Activated CD8-positive, alpha-beta T cell treated with anti-CD3 and anti-CD28 coated beads, Interleukin-2, amount 10 ng/mL, durations not matched to agents 7 days and 5 days (primary cell): Measurements from ENCODE around the gene ELAVL2. TPM values are rescaled to one million over a fixed set of nuclear protein-coding genes. Genes with fewer than 3 reads are reported as not detected.

Experiments used
- ATAC-seq: fragments of 150-1000 bp; cut with Tn5 transposase; one replicate; pipeline ENCODE4 v1.10.0; 2021; ENCODE audit warnings: moderate library complexity
- CTCF ChIA-PET: fragments of 350-600 bp; sonication (Branson Sonifier 250); formaldehyde crosslinking; loops from one replicate; lab custom pipeline; 2021; ENCODE audit warnings: antibody characterized with exemption; lab: Charles Lee
- POLR2A ChIA-PET: fragments of 350-600 bp; sonication (Branson Sonifier 250); formaldehyde crosslinking; loops from one replicate; lab custom pipeline; 2021; ENCODE audit warnings: antibody characterized with exemption; lab: Charles Lee
- DNase-seq: peaks from one replicate; pipeline ENCODE4 v3.0.0-alpha.2; 2020
- H3K27ac Mint-ChIP-seq: one replicate; pipeline ENCODE4 v1.8.0; 2021; ENCODE audit warnings: mild to moderate bottlenecking, mixed read lengths
- H3K27me3 Mint-ChIP-seq: one replicate; pipeline ENCODE4 v1.8.0; 2021; ENCODE audit warnings: low read depth, mixed read lengths
- H3K36me3 Mint-ChIP-seq: one replicate; pipeline ENCODE4 v1.8.0; 2021; ENCODE audit warnings: low read depth, mixed read lengths
- H3K4me1 Mint-ChIP-seq: one replicate; pipeline ENCODE4 v1.8.0; 2021; ENCODE audit warnings: low read depth, mixed read lengths
- H3K4me3 Mint-ChIP-seq: one replicate; pipeline ENCODE4 v1.8.0; 2021; ENCODE audit warnings: mild to moderate bottlenecking, mixed read lengths
- H3K9me3 Mint-ChIP-seq: one replicate; pipeline ENCODE4 v1.8.0; 2022; ENCODE audit warnings: mixed read lengths; ENCODE audit not compliant: insufficient read depth
- total RNA-seq, 2 experiments: library from RNA; stranded (reverse); gene quantifications; one replicate each; pipeline ENCODE4 v1.2.3, GENCODE V29; 2021

Gene ELAVL2
- total RNA-seq, 2 experiments from 2014 or later = not detected

GRCh38 chr9:23693374-23693773 is 132.7 kb downstream of the ELAVL2 start:
- H3K4me1 Mint-ChIP-seq = no peaks in the 10 kb centered on the region
- peaks cover 6% of the 10 kb centered on the region for H3K9me3 Mint-ChIP-seq
- ChIA-PET CTCF (no interaction called here), POLR2A (interaction anchor here (0.7 kb wide), 1 partner anchor 196 kb away, joined by 3 read pairs; no protein-coding TSS in a partner anchor)
- DNase-seq (no peak), ATAC-seq (no peak)
- H3K27me3 Mint-ChIP-seq = no peaks in the 10 kb centered on the region
- H3K4me3 Mint-ChIP-seq = no peak overlapping the region
- H3K36me3 Mint-ChIP-seq = no peaks in the 10 kb centered on the region
- no peak overlapping the region for H3K27ac Mint-ChIP-seq

- no peak for DNase-seq
- no peaks in the 10 kb centered on the region for H3K27me3 Mint-ChIP-seq
- CTCF ChIA-PET = no interaction called here
- H3K4me1 Mint-ChIP-seq = no peaks in the 10 kb centered on the region
- no peak for ATAC-seq
- H3K27ac Mint-ChIP-seq = no peak overlapping the region
- H3K4me3 Mint-ChIP-seq = no peak overlapping the region
- H3K36me3 Mint-ChIP-seq = no peaks in the 10 kb centered on the region
- H3K9me3 Mint-ChIP-seq = no peaks in the 10 kb centered on the region
- POLR2A ChIA-PET = no interaction called here
These were observed 139.1 kb downstream of the ELAVL2 start for GRCh38 chr9:23686896-23687295.

- ChIA-PET POLR2A (no interaction called here), CTCF (no interaction called here)
- no peaks in the 10 kb centered on the region for H3K27me3 Mint-ChIP-seq
- ATAC-seq (no peak), DNase-seq (no peak)
- H3K4me1 Mint-ChIP-seq = no peaks in the 10 kb centered on the region
- no peak overlapping the region for H3K27ac Mint-ChIP-seq
- no peaks in the 10 kb centered on the region for H3K36me3 Mint-ChIP-seq
- H3K9me3 Mint-ChIP-seq = no peaks in the 10 kb centered on the region
- no peak overlapping the region for H3K4me3 Mint-ChIP-seq
These were observed 139.8 kb downstream of the ELAVL2 start for GRCh38 chr9:23686257-23686656.

GRCh38 chr9:23683611-23684061 is 142.4 kb downstream of the ELAVL2 start:
- Mint-ChIP-seq H3K9me3 (no peaks in the 10 kb centered on the region), H3K27ac (no peak overlapping the region), H3K36me3 (no peaks in the 10 kb centered on the region), H3K27me3 (no peaks in the 10 kb centered on the region), H3K4me1 (no peaks in the 10 kb centered on the region), H3K4me3 (no peak overlapping the region)
- no peak for DNase-seq
- POLR2A ChIA-PET = no interaction called here
- ATAC-seq = no peak
- CTCF ChIA-PET = no interaction called here

GRCh38 chr9:23682891-23683431 is 143.1 kb downstream of the ELAVL2 start:
- ATAC-seq (no peak), DNase-seq (no peak)
- no peak overlapping the region for H3K27ac Mint-ChIP-seq
- no peaks in the 10 kb centered on the region for H3K9me3 Mint-ChIP-seq
- H3K36me3 Mint-ChIP-seq = no peaks in the 10 kb centered on the region
- H3K4me1 Mint-ChIP-seq = no peaks in the 10 kb centered on the region
- H3K27me3 Mint-ChIP-seq = no peaks in the 10 kb centered on the region
- H3K4me3 Mint-ChIP-seq = no peak overlapping the region
- CTCF ChIA-PET = no interaction called here
- POLR2A ChIA-PET = no interaction called here

GRCh38 chr9:23682352-23682751 is 143.7 kb downstream of the ELAVL2 start:
- ChIA-PET POLR2A (no interaction called here), CTCF (no interaction called here)
- Mint-ChIP-seq H3K4me1 (no peaks in the 10 kb centered on the region), H3K9me3 (no peaks in the 10 kb centered on the region), H3K27me3 (no peaks in the 10 kb centered on the region), H3K4me3 (no peak overlapping the region), H3K27ac (no peak overlapping the region), H3K36me3 (no peaks in the 10 kb centered on the region)
- DNase-seq = no peak
- no peak for ATAC-seq

- CTCF ChIA-PET = no interaction called here
- Mint-ChIP-seq H3K27me3 (no peaks in the 10 kb centered on the region), H3K36me3 (no peaks in the 10 kb centered on the region), H3K27ac (no peak overlapping the region), H3K9me3 (peaks cover 8% of the 10 kb centered on the region), H3K4me1 (no peaks in the 10 kb centered on the region), H3K4me3 (no peak overlapping the region)
- no peak for ATAC-seq
- POLR2A ChIA-PET = no interaction called here
- DNase-seq = no peak
These were observed 148.6 kb downstream of the ELAVL2 start for GRCh38 chr9:23677446-23677845.

GRCh38 chr9:23674016-23674585 is 151.9 kb downstream of the ELAVL2 start:
- Mint-ChIP-seq H3K9me3 (peaks cover 8% of the 10 kb centered on the region), H3K36me3 (no peaks in the 10 kb centered on the region), H3K4me1 (no peaks in the 10 kb centered on the region), H3K4me3 (no peak overlapping the region), H3K27ac (no peak overlapping the region), H3K27me3 (no peaks in the 10 kb centered on the region)
- ChIA-PET CTCF (no interaction called here), POLR2A (no interaction called here)
- DNase-seq (no peak), ATAC-seq (no peak)

- ChIA-PET CTCF (no interaction called here), POLR2A (no interaction called here)
- Mint-ChIP-seq H3K27me3 (no peaks in the 10 kb centered on the region), H3K9me3 (peaks cover 8% of the 10 kb centered on the region), H3K4me1 (no peaks in the 10 kb centered on the region), H3K36me3 (no peaks in the 10 kb centered on the region), H3K27ac (no peak overlapping the region), H3K4me3 (no peak overlapping the region)
- ATAC-seq (no peak), DNase-seq (no peak)
These were observed 153.9 kb downstream of the ELAVL2 start for GRCh38 chr9:23672151-23672550.

- CTCF ChIA-PET = no interaction called here
These were observed 156.3 kb downstream of the ELAVL2 start for GRCh38 chr9:23669776-23670175.

GRCh38 chr9:23665635-23666034 is 160.4 kb downstream of the ELAVL2 start:
- CTCF ChIA-PET = no interaction called here
- ATAC-seq = no peak
- no peak for DNase-seq
- Mint-ChIP-seq H3K9me3 (no peaks in the 10 kb centered on the region), H3K36me3 (no peaks in the 10 kb centered on the region), H3K27me3 (no peaks in the 10 kb centered on the region), H3K4me1 (no peaks in the 10 kb centered on the region), H3K27ac (no peak overlapping the region), H3K4me3 (no peak overlapping the region)
- POLR2A ChIA-PET = no interaction called here

More at GRCh38 chr9:23669776-23670175, 156.3 kb downstream of the ELAVL2 start:
- no peaks in the 10 kb centered on the region for H3K4me1 Mint-ChIP-seq
- ATAC-seq = no peak
- POLR2A ChIA-PET = no interaction called here
- H3K27ac Mint-ChIP-seq = no peak overlapping the region
- no peak overlapping the region for H3K4me3 Mint-ChIP-seq
- H3K9me3 Mint-ChIP-seq = peaks cover 4% of the 10 kb centered on the region
- H3K27me3 Mint-ChIP-seq = no peaks in the 10 kb centered on the region
- H3K36me3 Mint-ChIP-seq = no peaks in the 10 kb centered on the region
- no peak for DNase-seq

GRCh38 chr9:23665051-23665450 is 161.0 kb downstream of the ELAVL2 start:
- ChIA-PET CTCF (no interaction called here), POLR2A (no interaction called here)
- Mint-ChIP-seq H3K4me3 (no peak overlapping the region), H3K4me1 (no peaks in the 10 kb centered on the region), H3K27ac (no peak overlapping the region), H3K36me3 (no peaks in the 10 kb centered on the region), H3K27me3 (no peaks in the 10 kb centered on the region), H3K9me3 (no peaks in the 10 kb centered on the region)
- ATAC-seq (no peak), DNase-seq (no peak)

GRCh38 chr9:23663946-23664345 is 162.1 kb downstream of the ELAVL2 start:
- Mint-ChIP-seq H3K4me1 (no peaks in the 10 kb centered on the region), H3K27me3 (no peaks in the 10 kb centered on the region), H3K27ac (no peak overlapping the region), H3K9me3 (no peaks in the 10 kb centered on the region), H3K36me3 (no peaks in the 10 kb centered on the region), H3K4me3 (no peak overlapping the region)
- DNase-seq = no peak
- POLR2A ChIA-PET = no interaction called here
- no peak for ATAC-seq
- CTCF ChIA-PET = no interaction called here
